ENCODE data around the gene B4GALT3. TPM values are rescaled to one million over a fixed set of nuclear protein-coding genes. Genes with fewer than 3 reads are reported as not detected.

The B4GALT3 gene
- total and polyA plus RNA-seq, 2 of the 8 experiments (the other 6 are each of a cell fraction or from before 2014, with no cell fraction given), result 42.3 to 43.0 TPM

GRCh38 chr1:161225178-161225533 is 47.8 kb upstream of the B4GALT3 start:
- Histone ChIP-seq H4K8ac (ENCODE audit: extremely low read depth, insufficient read depth, low read length) (no peak overlapping the region), H3K23ac (ENCODE audit: insufficient read length) (no peak overlapping the region), H3K79me1 (ENCODE audit: low read depth, low read length) (no peaks in the 10 kb centered on the region), H2BK5ac (ENCODE audit: low read depth, low read length) (peak overlapping the region; percentile 55; the same call in 1 of the 2 replicates), H4K5ac (ENCODE audit: insufficient read length, low read depth, low read length) (peak overlapping the region; percentile 7), H2AFZ (ENCODE audit: low read length) (peak overlapping the region; percentile 71), H2BK120ac (replicated peaks; ENCODE audit: low read depth, low read length) (no peak overlapping the region), H2AK5ac (ENCODE audit: low read depth, low read length) (no peak overlapping the region), H3K9ac (replicated peaks in 1 of 4; ENCODE audit: extremely low read depth in 1 of 4, low read depth in 3 of 4, low read length in 3 of 4) (no peak overlapping the region), H3K4ac (replicated peaks; ENCODE audit: insufficient read length, low read depth, low read length) (no peak overlapping the region), H3K56ac (replicated peaks; ENCODE audit: insufficient read length, low read depth, low read length) (no peak overlapping the region), H3K27me3 (replicated peaks in 1 of 4; ENCODE audit: control insufficient read depth in 3 of 4, extremely low read depth in 1 of 4, insufficient read depth in 3 of 4, low read length in 3 of 4) (0 out of 7 replicates have a peak, but pooled peaks cover 0 to 2% (median 0%) of the 10 kb centered on the region in 4 experiments), H3K36me3 (ENCODE audit: control insufficient read depth in 2 of 4, insufficient read depth in 4 of 4, low read length in 3 of 4) (peaks cover 0 to 10% (median 8%) of the 10 kb centered on the region in 4 experiments; a peak in 5 of 8 replicates), H3K4me1 (replicated peaks in 1 of 4; ENCODE audit: control insufficient read depth in 3 of 4, insufficient read depth in 4 of 4, low read length in 3 of 4) (peaks cover 2 to 6% (median 4%) of the 10 kb centered on the region in 4 experiments), H3K14ac (ENCODE audit: insufficient read length) (no peak overlapping the region), H3K27ac (ENCODE audit: low read depth, low read length) (no peak overlapping the region), H3K4me3 (ENCODE audit: extremely low read depth in 1 of 4, insufficient read depth in 2 of 4, low read depth in 3 of 4, low read length in 4 of 4) (peak overlapping the region in 1 of 4 experiments; percentile 6; a peak in 1 of 8 replicates), H3K9me3 (ENCODE audit: insufficient read depth in 2 of 2, low read depth in 1 of 2, low read length in 1 of 2) (no peaks in the 10 kb centered on the region), H4K91ac (replicated peaks; ENCODE audit: insufficient read length, low read length) (no peak overlapping the region), H3K4me2 (ENCODE audit: insufficient read depth in 1 of 2, low read depth in 2 of 2, low read length in 2 of 2) (peak overlapping the region in 1 of 2 experiments; percentile 1; a peak in 2 of 4 replicates), H2BK20ac (ENCODE audit: low read length) (0 out of 2 replicates have a peak overlapping the region, but pooled peaks have one; percentile 43), H3K79me2 (ENCODE audit: control insufficient read depth in 1 of 2, insufficient read depth in 2 of 2, low read length in 2 of 2) (no peaks in the 10 kb centered on the region), H4K20me1 (replicated peaks in 1 of 2; ENCODE audit: control insufficient read depth in 1 of 2, insufficient read depth in 2 of 2, low read length in 2 of 2) (no peaks in the 10 kb centered on the region), H3K18ac (ENCODE audit: extremely low read depth, low read length) (0 out of 2 replicates have a peak overlapping the region, but pooled peaks have one; percentile 62), H2BK12ac (ENCODE audit: low read depth, low read length) (no peak overlapping the region), H2BK15ac (ENCODE audit: low read length) (peak overlapping the region; percentile 53; the same call in 1 of the 2 replicates), H3K23me2 (ENCODE audit: low read depth, low read length) (peaks cover 8% of the 10 kb centered on the region)
- ChIA-PET POLR2A (ENCODE audit: partially characterized antibody) (interaction anchor here (0.5 to 2.2 kb wide), 12 partner anchors 8 to 213 kb away, joined by 3 to 26 read pairs (median 4); partner anchors contain the start of genes ADAMTS4 and NDUFS2), CTCF (ENCODE audit: partially characterized antibody) (interaction anchor here (0.6 to 23.7 kb wide), 19 partner anchors 8 to 202 kb away, joined by 3 to 427 read pairs (median 16); partner anchors contain the start of genes ADAMTS4, B4GALT3, FCER1G and NDUFS2)
- 89% methylated on average over 7 of the region's 7 CpGs; no CpG with 5 or more reads in 1 of the 2 experiments for WGBS, 2 experiments (ENCODE audit: extremely low coverage in 1 of 2, insufficient coverage in 1 of 2, insufficient read length in 1 of 2, insufficient replicate concordance in 2 of 2, low coverage in 1 of 2, low lambda C conversion rate in 2 of 2, missing lambda C conversion rate in 1 of 2)
- DNase-seq (ENCODE audit: low read depth in 1 of 2, low spot score in 2 of 2) (no peak), FAIRE-seq (no peak)
- TF ChIP-seq CHD2 (IDR thresholded peaks at IDR 0.05; ENCODE audit: low read length), result no peak
- no peak for TF ChIP-seq EZH2 (IDR thresholded peaks at IDR 0.05; ENCODE audit: low read depth, low read length, severe bottlenecking)
- no peak for TF ChIP-seq NRF1 (IDR thresholded peaks at IDR 0.05; ENCODE audit: low read depth, low read length)
- TF ChIP-seq, protein P1, sequence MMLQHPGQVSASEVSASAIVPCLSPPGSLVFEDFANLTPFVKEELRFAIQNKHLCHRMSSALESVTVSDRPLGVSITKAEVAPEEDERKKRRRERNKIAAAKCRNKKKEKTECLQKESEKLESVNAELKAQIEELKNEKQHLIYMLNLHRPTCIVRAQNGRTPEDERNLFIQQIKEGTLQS (IDR thresholded peaks at IDR 0.05; ENCODE audit: insufficient read depth, low read depth, low read length), result no peak
- TF ChIP-seq ATF2 (IDR thresholded peaks at IDR 0.05; ENCODE audit: low read length), result no peak
- no peak for TF ChIP-seq CREB1 (IDR thresholded peaks at IDR 0.05)
- TF ChIP-seq BACH1 (IDR thresholded peaks at IDR 0.05; ENCODE audit: low read length), result no peak
- TF ChIP-seq EP300 (IDR thresholded peaks at IDR 0.05; ENCODE audit: borderline replicate concordance in 1 of 2, low read depth in 2 of 2, low read length in 2 of 2), result no peak
- TF ChIP-seq EGR1 (IDR thresholded peaks at IDR 0.05; ENCODE audit: borderline replicate concordance, low read depth, low read length), result no peak
- no peak for TF ChIP-seq GABPA (IDR thresholded peaks at IDR 0.05; ENCODE audit: borderline replicate concordance, insufficient read depth, low read length)
- no peak for TF ChIP-seq CEBPB (IDR thresholded peaks at IDR 0.05; ENCODE audit: low read depth, low read length)

Data from H1 (cell line).